GM18526 (cell line): ENCODE results near the gene VRK2.

Source experiments
- POLR2A ChIP-seq: IDR thresholded peaks from 3 replicates; pipeline ENCODE4 v1.6.1; 2011; ENCODE audit not compliant: insufficient read length; ENCODE audit errors: extremely low read depth

The VRK2 gene

GRCh38 chr2:58180635-58181034, 134.0 kb downstream of the VRK2 start:
- no peak for TF ChIP-seq POLR2A

- no peak for TF ChIP-seq POLR2A
Observed at GRCh38 chr2:58182527-58182926, 135.9 kb downstream of the VRK2 start.

- TF ChIP-seq POLR2A = no peak
Observed at GRCh38 chr2:58186501-58186900, 139.9 kb downstream of the VRK2 start.

GRCh38 chr2:58194458-58194857, 147.9 kb downstream of the VRK2 start:
- TF ChIP-seq POLR2A = no peak

GRCh38 chr2:58195662-58196061, 149.1 kb downstream of the VRK2 start:
- TF ChIP-seq POLR2A = no peak

GRCh38 chr2:58197894-58198293, 151.3 kb downstream of the VRK2 start:
- no peak for TF ChIP-seq POLR2A

GRCh38 chr2:58202404-58202803, 155.8 kb downstream of the VRK2 start:
- TF ChIP-seq POLR2A = no peak

- no peak for TF ChIP-seq POLR2A
Observed at GRCh38 chr2:58203018-58203417, 156.4 kb downstream of the VRK2 start.

GRCh38 chr2:58204195-58204959, 157.8 kb downstream of the VRK2 start:
- TF ChIP-seq POLR2A = no peak

GRCh38 chr2:58206785-58207184, 160.2 kb downstream of the VRK2 start:
- TF ChIP-seq POLR2A = no peak

GRCh38 chr2:58207189-58207588, 160.6 kb downstream of the VRK2 start:
- TF ChIP-seq POLR2A = no peak
